ENCODE results near the gene KCTD11.
A peak's percentile ranks its signal among the peaks of the same experiment; 100 is the strongest.
"Not testable (repeated sequence)": the region's sequence is repeated elsewhere in the genome, so short reads cannot be mapped to it uniquely, and the experiment has no call there.

The KCTD11 gene

DNA sequence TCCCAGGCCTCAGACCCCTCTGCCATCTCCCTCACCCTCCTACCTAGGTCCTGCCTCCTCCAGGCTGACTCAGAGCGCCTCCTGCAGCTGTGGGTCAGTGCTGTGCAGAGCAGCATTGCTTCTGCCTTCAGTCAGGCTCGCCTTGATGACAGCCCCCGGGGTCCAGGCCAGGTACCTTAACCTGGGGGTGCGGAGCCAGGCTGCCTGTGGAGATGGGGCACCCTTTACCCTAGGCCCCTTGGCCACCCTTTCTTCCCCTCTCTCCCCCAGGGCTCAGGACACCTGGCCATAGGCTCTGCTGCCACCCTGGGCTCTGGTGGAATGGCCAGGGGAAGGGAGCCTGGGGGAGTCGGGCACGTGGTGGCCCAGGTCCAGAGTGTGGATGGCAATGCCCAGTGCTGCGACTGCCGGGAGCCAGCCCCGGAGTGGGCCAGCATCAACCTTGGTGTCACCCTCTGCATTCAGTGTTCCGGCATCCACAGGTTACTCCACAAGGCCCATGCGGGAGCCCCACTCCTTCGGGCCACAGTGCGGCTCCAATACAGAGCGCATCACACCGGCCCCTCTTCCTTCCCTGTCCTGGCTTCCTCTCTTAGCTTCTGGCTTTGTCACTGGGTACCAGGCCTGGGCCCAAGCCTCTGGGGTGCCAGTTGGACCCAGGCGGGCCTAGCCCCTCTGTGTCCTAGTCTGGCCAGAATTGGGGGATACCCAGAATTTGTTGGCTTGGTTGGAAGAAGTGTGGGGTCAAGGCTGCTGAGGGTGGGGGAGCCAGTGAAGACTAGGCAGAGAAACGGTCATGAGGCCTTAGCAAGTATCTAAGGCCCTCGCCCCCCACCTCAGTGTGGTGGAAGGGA, 5.0 kb upstream of the KCTD11 start:
- DNase-seq, result no peak

DNA sequence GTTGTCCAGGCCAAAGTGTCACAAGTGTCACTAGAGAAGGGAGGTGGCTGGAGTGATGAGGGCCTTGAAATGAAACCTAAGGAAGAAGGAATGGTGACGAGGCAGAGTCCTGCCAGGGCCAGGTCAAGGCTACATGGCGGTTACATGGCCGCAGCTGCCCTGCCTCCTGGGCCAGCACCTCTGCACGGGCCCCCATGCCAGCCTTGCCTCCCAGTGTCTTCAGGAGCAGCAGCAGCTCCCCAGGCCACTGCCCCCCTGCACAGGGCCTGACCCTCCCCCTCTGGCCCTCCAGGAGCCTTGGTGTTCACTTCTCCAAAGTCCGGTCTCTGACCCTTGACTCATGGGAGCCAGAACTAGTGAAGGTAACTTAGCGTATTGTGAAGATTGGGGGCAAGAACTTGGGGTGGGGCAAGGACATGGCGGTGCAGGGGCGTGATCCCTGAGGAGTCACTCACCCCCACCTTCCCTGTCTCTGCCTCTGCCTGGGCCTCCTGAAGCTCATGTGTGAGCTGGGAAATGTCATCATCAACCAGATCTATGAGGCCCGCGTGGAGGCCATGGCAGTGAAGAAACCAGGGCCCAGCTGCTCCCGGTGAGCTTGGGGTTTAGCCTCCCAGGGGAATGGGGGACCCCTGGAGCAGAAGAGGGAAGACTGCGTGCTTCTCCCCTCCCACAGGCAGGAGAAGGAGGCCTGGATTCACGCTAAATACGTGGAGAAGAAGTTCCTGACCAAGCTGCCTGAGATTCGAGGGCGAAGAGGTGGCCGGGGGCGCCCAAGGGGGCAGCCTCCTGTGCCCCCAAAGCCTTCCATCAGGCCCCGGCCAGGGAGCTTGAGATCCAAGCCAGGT, 4.1 kb upstream of the KCTD11 start:
- DNase-seq, result no peak

DNA sequence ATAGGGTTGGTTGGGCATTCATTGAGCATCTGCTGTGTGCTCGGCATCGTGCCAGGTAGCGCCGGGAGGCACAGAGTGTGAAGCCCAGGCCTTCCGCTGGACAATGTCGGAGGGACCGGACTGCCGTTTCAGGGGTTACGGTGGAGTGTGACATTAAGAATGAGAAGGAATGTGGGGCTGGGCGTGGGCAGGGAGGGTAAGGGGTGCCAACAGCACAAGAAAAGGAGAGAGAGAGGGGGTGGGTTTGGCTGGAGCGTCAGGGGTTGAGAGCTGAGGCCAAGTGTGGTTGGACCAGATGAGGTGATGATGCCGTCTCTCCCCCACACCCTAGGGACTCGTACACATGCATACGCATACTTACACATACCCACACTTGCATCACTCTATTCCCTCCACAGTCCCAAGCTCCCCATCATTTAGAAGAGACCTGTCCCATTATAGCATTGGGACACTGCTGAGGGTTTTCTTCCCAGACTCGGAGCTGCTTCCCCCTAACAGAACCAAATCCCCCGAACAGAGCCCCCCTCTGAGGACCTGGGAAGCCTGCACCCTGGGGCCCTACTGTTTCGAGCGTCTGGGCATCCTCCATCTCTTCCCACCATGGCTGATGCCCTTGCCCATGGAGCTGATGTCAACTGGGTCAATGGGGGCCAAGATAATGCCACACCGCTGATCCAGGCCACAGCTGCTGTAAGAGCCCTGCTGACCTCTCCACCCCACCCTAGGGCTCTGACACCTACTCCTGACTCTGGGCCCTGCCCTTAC, 3.3 kb upstream of the KCTD11 start:
- no peak for DNase-seq

DNA sequence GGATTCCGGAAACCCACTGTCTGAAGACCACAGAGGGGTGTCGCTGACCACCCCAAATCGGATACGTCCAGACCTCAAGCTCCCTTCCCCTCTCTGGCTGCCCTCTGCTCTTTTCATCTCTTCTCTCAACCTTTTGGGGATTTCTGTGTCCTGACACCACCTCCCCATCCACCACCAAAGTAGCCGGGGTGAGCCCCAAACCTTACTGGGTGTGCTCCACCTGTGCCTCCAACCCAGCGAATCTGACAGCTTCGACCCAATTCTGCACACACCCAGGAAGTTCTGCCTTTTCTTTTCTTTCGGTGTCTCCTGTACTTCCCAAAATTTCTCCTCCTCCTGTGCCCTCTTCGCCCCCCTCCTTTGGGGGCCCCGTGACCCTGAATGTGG, 534 bp downstream of the KCTD11 start:
- no peak for DNase-seq

DNA sequence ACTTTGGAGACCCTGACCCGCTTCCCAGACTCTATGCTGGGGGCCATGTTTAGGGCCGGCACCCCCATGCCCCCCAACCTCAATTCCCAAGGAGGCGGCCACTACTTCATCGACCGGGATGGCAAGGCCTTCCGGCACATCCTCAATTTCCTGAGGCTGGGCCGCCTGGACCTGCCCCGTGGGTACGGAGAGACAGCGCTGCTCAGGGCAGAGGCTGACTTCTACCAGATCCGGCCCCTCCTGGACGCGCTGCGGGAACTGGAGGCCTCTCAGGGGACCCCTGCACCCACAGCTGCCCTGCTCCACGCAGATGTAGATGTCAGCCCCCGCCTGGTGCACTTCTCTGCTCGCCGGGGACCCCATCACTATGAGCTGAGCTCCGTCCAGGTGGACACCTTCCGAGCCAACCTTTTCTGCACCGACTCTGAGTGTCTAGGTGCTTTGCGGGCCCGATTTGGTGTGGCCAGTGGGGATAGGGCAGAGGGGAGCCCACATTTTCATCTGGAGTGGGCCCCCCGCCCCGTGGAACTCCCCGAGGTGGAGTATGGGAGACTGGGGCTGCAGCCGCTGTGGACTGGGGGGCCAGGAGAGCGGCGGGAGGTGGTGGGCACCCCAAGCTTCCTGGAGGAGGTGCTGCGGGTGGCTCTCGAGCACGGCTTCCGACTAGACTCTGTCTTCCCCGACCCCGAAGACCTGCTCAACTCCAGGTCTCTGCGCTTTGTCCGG, 1.1 kb downstream of the KCTD11 start:
- DNase-seq, result no peak

DNA sequence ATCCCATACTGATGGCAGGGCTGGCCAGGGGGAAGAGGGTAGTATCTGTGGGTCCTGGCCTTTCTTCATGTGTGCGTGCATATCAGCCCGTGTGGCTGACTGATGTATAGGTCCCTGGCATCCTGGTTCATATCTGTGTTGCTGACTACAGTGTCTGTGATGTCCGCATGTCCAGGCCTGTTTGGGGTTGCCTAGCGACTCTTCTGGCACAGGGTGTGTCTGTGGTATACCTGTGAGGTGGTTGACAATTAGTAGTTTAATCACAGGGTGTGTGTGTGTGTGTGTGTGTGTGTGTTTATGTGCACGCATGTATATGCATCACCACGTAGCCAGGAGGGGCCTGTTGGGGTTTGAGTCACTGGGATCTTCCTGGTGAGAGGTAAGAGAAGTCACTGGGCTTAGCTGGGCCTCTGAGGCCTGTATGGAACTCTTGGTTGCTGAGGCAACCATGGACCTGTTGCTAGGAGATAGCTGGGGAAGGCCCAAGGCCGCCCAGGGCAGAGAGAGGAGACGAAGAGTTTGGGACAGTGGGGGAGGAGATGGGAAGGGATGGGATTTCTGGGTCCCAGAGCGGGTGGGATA, 2.4 kb downstream of the KCTD11 start:
- peak; percentile 47 to 65 for DNase-seq

DNA sequence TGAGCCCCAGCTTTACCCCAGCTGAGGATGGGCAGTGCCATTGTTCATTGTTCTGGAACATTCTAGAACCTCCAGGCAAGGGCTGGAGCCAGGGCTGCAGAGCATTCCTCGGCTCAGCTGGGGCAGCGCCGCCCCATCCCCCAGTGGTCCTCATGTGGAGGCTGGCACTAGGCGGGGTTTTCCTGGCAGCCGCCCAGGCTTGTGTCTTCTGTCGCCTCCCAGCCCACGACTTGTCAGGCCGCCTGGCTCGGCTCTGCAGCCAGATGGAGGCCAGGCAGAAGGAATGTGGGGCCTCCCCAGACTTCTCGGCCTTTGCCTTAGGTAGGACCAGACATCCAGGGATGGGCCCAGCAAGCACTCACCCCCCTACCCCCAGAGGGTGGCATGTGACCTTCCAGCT, 3.1 kb downstream of the KCTD11 start, which contains the start of gene TMEM95:
Gene TMEM95, plus strand, starts transcription at position 104 of the 400 bp plus-strand sequence. Its CDS starts 49 bp downstream, at position 153.
- no peak for DNase-seq

DNA sequence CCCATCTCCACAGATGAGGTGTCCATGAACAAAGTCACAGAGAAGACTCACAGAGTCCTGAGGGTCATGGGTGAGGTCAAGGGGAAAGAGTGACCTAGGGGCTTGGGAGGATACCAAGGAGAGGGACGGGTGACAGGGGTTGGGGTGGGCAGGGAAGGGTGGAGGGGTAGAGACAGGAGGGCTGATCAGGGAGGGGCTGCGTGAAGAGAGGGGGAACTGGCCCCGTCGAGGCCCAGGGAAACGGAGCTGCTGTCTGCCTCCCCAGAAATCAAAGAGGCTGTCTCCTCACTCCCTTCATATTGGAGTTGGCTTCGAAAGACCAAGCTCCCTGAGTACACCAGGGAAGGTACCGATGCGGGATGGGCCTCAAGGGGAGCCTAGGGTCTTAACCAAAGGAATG, 3.6 kb downstream of the KCTD11 start:
- no peak for DNase-seq

DNA sequence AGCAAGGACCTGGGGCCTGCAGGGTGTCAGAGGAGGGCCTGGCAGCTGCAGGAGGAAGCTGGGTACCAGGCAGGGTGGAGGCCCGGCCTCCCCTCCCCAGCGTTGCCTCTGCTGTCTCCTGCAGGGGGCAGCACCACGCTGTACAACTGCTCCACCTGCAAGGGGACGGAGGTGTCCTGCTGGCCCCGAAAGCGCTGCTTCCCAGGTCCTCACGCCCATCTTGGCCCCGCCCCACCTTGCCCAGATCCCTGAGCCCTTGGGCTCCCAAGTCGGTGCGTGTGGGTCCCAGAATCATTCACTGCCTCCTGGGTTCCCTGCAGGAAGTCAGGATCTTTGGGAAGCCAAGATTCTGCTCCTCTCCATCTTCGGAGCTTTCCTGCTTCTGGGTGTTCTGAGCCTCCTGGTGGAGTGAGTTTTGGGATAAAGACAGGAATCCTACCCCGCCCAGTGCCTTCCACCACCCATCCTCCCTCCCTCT, 4.1 kb downstream of the KCTD11 start:
- DNase-seq, result peak; percentile 90 to 92

DNA sequence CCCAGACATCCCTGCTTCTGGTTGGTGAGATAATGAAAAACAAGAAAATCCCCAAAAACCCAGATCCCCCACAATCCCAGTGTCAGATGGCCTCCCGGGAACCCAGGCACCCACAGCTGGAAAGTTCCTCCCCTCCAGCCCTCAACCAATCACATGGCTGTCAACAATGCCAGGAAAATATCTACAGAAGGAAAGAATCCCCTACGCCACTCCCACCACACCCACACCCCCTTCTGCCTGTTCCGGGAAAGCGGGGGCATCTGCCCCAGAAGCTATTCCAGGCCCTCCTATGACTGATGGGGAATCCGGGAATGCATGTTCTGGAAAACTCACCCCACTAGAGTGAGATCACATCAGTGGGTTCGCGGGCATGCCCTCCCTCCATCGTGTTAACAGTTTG, 4.8 kb downstream of the KCTD11 start:
- no peak for DNase-seq

DNA sequence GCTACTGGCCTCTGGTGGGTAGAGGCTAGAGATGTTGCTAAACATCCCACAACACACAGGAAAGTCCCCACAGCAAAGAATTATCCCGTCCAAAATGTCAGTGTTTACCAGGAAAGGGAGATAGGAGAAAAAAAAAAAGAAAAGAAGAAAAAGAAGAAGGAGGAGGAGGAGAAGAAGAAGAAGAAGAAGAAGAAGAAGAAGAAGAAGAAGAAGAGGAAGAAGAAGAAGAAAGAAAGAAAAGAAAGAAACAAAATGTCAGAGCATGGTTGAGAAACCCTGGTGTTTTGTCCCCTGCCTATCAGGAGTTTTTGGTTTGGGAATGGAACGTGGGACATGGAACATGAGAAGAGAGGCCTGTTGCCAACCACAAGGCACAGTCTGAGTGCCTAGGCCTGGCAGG, 5.4 kb downstream of the KCTD11 start:
- DNase-seq, result no peak

DNA sequence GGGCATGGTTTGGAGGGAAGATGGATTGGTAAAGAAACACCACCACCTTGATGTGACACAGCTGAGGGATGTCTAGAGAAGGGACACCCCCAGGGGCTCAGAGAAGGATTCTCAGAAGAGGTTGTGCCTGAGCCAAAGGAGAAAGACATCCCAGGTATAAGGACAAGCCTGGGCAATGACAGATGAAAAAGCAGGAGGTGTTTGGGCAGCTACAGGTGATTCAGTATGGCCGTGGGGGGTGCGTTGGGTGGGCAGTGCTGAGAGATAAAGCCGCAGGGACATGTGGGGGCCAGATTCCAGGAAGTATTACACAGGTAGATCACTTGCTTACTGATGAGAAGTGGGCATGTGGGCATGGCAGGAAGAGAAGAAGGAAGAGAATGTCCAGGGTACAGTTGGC, 9.9 kb downstream of the KCTD11 start:
- no peak for DNase-seq

DNA sequence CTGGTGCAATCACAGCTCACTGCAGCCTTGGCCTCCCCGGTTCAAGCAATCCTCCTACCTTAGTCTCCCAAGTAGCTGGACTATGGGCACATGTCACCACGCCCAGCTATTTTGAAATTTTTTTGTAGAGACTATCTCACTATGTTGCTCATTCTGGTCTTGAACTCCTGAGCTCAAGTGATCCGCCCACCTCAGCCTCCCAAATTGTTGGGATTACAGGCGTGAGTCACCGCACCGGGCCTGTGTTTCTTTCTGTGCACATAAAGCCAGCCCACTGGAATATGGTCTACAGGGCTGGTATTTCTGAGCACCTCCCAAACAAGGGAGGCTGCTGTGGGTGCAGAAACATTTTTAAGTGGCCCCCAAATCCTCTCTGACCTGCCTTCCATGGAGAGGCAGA, 11.3 kb downstream of the KCTD11 start:
- no peak for DNase-seq

DNA sequence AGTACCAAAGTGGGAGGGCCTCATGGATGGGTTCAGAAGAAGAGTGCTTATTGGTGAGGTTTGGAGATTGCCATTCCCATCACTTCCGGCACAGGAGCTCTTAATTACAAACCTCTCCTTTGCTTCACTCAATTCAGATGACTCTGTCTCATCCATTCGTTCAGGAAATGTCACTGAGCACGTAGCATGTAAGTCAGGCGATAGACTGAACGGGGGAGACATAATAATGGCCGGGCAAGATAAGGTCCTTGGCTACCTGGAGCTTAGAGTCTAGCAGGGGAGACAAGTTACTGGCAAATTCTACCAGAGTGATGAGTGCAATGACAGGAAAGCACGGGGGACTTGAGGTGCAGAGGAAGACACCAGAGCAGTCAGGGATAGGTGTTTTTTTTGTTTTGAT, 14.0 kb downstream of the KCTD11 start:
- DNase-seq, result not testable (repeated sequence)

DNA sequence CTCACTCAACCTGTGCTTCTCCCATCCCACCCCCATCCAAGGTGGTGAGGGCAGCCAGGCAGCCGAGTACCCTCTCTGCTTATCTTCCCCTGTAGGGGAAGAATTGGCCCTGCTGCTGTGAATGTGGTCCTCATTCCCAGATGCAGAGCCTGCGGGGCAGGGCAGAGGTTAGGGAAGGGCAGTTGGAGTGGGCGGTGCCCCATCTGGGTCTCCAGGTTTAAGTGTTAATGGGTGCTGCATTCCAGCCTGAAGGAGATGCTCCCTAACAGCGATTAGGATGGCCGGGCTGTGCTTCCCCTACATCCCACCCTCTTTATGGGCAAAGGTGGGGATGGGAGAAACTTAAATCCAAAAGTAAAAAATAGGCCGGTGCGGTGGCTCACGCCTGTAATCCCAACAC, 15.1 kb downstream of the KCTD11 start:
- no peak for DNase-seq

DNA sequence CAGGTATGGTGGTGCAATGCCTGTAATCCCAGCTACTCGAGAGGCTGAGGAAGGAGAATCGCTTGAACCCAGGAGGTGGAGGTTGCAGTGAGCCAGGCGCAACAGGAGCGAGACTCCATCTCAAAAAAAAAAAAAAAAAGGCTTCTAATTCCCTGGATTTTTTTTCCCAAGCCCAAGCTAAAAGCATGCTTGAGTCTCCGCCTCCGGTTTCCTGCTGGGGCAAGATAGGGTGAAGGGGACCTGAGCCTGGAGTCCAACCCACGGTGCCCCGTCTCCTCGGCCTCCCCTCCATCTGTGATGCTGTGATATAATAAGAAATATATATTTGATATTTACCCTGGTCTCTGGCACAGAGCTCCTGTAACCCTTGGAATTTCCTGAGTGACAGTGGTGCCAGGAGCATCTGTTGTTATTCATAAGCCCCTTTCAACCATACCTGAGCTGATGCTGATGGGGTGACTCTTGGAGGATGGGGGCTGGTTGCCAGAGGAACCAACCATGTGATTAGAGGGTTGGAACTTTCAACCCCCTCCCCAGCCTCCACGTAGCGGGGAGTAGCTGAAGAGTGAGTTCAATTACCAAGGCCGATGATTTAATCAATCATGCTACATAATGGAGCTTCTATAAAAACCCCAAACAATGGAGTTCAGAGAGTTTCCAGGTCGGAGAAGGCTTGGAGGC, 16.1 kb downstream of the KCTD11 start:
- no peak for DNase-seq

DNA sequence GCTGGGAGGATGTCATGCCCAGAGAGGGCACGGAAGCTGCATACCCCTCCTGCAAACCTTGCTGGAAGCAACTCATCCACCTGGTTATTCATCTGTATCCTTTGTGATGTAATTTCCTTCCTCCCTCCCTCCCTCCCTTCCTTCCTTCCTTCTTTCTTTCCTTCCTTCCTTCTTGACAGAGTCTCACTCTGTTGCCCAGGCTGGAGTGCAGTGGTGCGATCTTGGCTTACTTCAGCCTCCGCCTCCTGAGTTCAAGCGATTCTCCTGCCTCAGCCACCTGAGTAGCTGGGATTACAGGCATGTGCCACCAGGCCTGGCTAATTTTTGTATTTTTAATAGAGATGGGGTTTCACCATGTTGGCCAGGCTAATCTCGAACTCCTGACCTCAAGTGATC, 16.6 kb downstream of the KCTD11 start:
- DNase-seq, result not testable (repeated sequence)

DNA sequence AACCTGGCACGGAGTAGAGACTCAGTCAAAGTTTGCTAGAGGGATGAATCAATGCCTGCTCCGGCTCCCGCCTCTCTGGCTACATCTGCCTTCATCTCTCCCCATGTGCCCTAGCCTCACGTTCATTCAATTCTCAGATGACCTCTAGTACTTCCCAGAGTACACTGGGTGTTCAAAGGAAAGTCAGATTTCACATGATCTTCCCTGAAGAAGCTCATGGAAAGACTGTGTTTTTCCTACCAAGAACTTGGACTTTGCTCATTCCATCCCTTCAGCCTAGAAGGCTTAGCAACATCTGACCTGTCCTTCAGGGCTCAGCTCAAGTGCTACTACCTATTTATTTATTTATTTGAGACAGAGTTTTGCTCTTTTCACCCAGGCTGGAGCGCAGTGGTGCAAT, 17.9 kb downstream of the KCTD11 start:
- no peak for DNase-seq

DNA sequence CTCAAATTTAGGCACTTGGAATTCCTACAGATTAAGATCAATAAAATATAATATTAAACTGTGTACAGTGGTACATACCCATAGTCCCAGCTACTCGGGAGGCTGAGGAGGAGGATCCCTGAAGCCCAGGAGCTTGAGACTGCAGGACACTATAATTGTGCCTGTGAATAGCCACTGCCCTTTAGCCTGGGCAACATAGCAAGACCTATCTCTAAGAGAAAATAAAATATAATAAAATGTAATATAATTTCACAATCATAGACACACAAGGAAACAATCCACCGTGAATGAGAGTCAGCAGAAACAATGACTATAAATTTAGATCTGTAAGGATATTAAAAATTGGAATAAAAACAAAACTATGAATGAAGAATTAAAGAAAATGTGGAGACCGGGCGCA, 18.9 kb downstream of the KCTD11 start:
- DNase-seq, result no peak

DNA sequence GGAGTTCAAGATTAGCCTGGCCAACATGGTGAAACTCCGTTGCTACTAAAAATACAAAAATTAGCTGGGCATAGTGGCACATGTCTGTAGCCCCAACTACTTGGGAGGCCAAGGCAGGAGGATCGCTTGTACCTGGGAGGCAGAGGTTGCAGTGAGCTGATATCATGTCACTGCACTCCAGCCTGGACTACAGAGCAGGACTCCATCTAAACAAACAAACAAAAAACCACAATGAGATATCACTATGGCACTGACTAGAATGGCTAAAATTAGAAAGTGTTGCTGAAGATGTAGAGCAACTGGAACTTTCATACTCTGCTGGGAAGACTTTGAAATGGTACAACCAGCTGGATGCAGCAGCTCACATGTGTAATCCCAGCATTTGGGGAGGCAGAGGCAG, 22.4 kb downstream of the KCTD11 start:
- DNase-seq, result no peak

DNA sequence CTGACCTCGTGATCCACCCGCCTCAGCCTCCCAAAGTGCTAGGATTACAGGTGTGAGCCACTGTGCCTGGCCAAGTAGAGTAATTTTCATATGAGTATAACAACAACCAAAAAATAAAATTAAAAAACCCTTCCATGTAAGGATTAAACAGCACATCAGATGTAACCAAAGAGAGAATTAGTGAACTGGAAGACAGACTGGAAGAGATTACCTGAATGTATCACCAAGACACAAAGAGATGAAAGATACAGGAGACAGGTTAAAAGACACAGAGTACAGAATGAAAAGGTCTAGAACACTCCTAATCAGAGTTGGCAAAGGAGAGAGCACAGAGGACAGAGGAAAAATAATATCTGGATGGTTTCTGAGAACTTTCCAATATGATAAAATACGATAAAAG, 27.2 kb downstream of the KCTD11 start:
- DNase-seq, result no peak
